Stimulated activated effector memory CD8-positive, alpha-beta T cell treated with anti-CD3 and anti-CD28 coated beads, Interleukin-12 subunit alpha, Interleukin-12 subunit beta, amount 100 ng/mL, for 72 hours (primary cell): ENCODE data around the gene TAF1C.

ENCODE experiments used
- ATAC-seq: fragments of 150-1000 bp; cut with Tn5 transposase; 2 replicates; pipeline ENCODE4 v1.10.0; 2021
- DNase-seq, 2 donors: peaks; one replicate each; pipeline ENCODE4 v3.0.0; 2021 to 2022; ENCODE audit warnings: low spot score in 2 of 2
- H3K27ac Mint-ChIP-seq: one replicate; pipeline ENCODE4 v1.8.0; 2022; ENCODE audit warnings: mild to moderate bottlenecking, mixed read lengths
- H3K36me3 Mint-ChIP-seq: one replicate; pipeline ENCODE4 v1.8.0; 2022; ENCODE audit warnings: mild to moderate bottlenecking, mixed read lengths
- H3K4me1 Mint-ChIP-seq: one replicate; pipeline ENCODE4 v1.8.0; 2022; ENCODE audit warnings: mixed read lengths
- H3K4me3 Mint-ChIP-seq: one replicate; pipeline ENCODE4 v1.8.0; 2022; ENCODE audit warnings: mild to moderate bottlenecking, mixed read lengths
- H3K9me3 Mint-ChIP-seq: one replicate; pipeline ENCODE4 v1.8.0; 2022; ENCODE audit warnings: mixed read lengths

The TAF1C gene

GRCh38 chr16:84161801-84162200 lies 25.1 kb downstream of the TAF1C start:
- H3K4me1 Mint-ChIP-seq, result peaks cover 9% of the 10 kb centered on the region
- no peak for DNase-seq
- H3K4me3 Mint-ChIP-seq, result no peak overlapping the region
- H3K9me3 Mint-ChIP-seq, result no peaks in the 10 kb centered on the region
- ATAC-seq, result no peak
- H3K27ac Mint-ChIP-seq, result no peak overlapping the region
- H3K36me3 Mint-ChIP-seq, result peaks cover 3% of the 10 kb centered on the region

GRCh38 chr16:84161037-84161436 lies 25.8 kb downstream of the TAF1C start:
- H3K4me1 Mint-ChIP-seq, result peaks cover 5% of the 10 kb centered on the region
- H3K36me3 Mint-ChIP-seq, result no peaks in the 10 kb centered on the region
- DNase-seq, result no peak
- no peak overlapping the region for H3K27ac Mint-ChIP-seq
- no peaks in the 10 kb centered on the region for H3K9me3 Mint-ChIP-seq
- no peak for ATAC-seq
- no peak overlapping the region for H3K4me3 Mint-ChIP-seq

GRCh38 chr16:84159800-84160199 lies 27.1 kb downstream of the TAF1C start:
- H3K4me1 Mint-ChIP-seq, result no peaks in the 10 kb centered on the region
- H3K36me3 Mint-ChIP-seq, result no peaks in the 10 kb centered on the region
- no peaks in the 10 kb centered on the region for H3K9me3 Mint-ChIP-seq
- DNase-seq (no peak), ATAC-seq (no peak)
- H3K4me3 Mint-ChIP-seq, result no peak overlapping the region
- H3K27ac Mint-ChIP-seq, result no peak overlapping the region

GRCh38 chr16:84159007-84159406 lies 27.9 kb downstream of the TAF1C start:
- DNase-seq, result no peak
- H3K9me3 Mint-ChIP-seq, result no peaks in the 10 kb centered on the region
- no peaks in the 10 kb centered on the region for H3K36me3 Mint-ChIP-seq
- no peaks in the 10 kb centered on the region for H3K4me1 Mint-ChIP-seq
- H3K4me3 Mint-ChIP-seq, result no peak overlapping the region
- no peak overlapping the region for H3K27ac Mint-ChIP-seq
- ATAC-seq, result no peak

- no peak for ATAC-seq
- no peak overlapping the region for H3K4me3 Mint-ChIP-seq
Observed at GRCh38 chr16:84156342-84156784, 30.5 kb downstream of the TAF1C start.

GRCh38 chr16:84155771-84156170 lies 31.1 kb downstream of the TAF1C start:
- no peaks in the 10 kb centered on the region for H3K4me1 Mint-ChIP-seq
- H3K9me3 Mint-ChIP-seq, result no peaks in the 10 kb centered on the region
- H3K36me3 Mint-ChIP-seq, result no peaks in the 10 kb centered on the region
- no peak for ATAC-seq
- DNase-seq, result no peak
- no peak overlapping the region for H3K4me3 Mint-ChIP-seq
- H3K27ac Mint-ChIP-seq, result no peak overlapping the region

More at GRCh38 chr16:84156342-84156784, 30.5 kb downstream of the TAF1C start:
- no peaks in the 10 kb centered on the region for H3K4me1 Mint-ChIP-seq
- no peaks in the 10 kb centered on the region for H3K9me3 Mint-ChIP-seq
- H3K27ac Mint-ChIP-seq, result no peak overlapping the region
- DNase-seq, result no peak
- no peaks in the 10 kb centered on the region for H3K36me3 Mint-ChIP-seq

- Mint-ChIP-seq H3K4me3 (no peak overlapping the region), H3K27ac (no peak overlapping the region), H3K4me1 (no peaks in the 10 kb centered on the region), H3K36me3 (no peaks in the 10 kb centered on the region), H3K9me3 (no peaks in the 10 kb centered on the region)
- ATAC-seq, result no peak
- DNase-seq, result no peak
Observed at GRCh38 chr16:84155226-84155625, 31.6 kb downstream of the TAF1C start.

GRCh38 chr16:84153660-84154214 lies 33.1 kb downstream of the TAF1C start:
- Mint-ChIP-seq H3K4me3 (no peak overlapping the region), H3K4me1 (no peaks in the 10 kb centered on the region), H3K36me3 (no peaks in the 10 kb centered on the region), H3K9me3 (no peaks in the 10 kb centered on the region), H3K27ac (no peak overlapping the region)
- ATAC-seq, result no peak
- DNase-seq, result no peak

GRCh38 chr16:84150926-84151325 lies 35.9 kb downstream of the TAF1C start:
- H3K4me1 Mint-ChIP-seq, result no peaks in the 10 kb centered on the region
- H3K36me3 Mint-ChIP-seq, result no peaks in the 10 kb centered on the region
- H3K9me3 Mint-ChIP-seq, result no peaks in the 10 kb centered on the region
- no peak overlapping the region for H3K27ac Mint-ChIP-seq
- DNase-seq (no peak), ATAC-seq (no peak)
- no peak overlapping the region for H3K4me3 Mint-ChIP-seq

- DNase-seq, result peak; percentile 97 to 98
- Mint-ChIP-seq H3K36me3 (peaks cover 7% of the 10 kb centered on the region), H3K9me3 (no peaks in the 10 kb centered on the region), H3K27ac (peak within 1 kb of the TSS; percentile 88), H3K4me1 (peaks cover 21% of the 10 kb centered on the region), H3K4me3 (peak within 1 kb of the TSS; percentile 94)
- peak; percentile 90 for ATAC-seq
Observed at GRCh38 chr16:84144859-84145639, 41.8 kb downstream of the TAF1C start, which contains the start of the genes DNAAF1 and HSDL1. Gene DNAAF1, plus strand, starts transcription at chr16:84145308. Its CDS starts 133 bp downstream, at chr16:84145441. Gene HSDL1, minus strand, starts transcription at chr16:84145177. Its CDS starts 13,856 bp downstream, at chr16:84131321.

GRCh38 chr16:84144209-84144858 lies 42.5 kb downstream of the TAF1C start:
- H3K36me3 Mint-ChIP-seq, result peaks cover 7% of the 10 kb centered on the region
- H3K9me3 Mint-ChIP-seq, result no peaks in the 10 kb centered on the region
- ATAC-seq, result peak; percentile 69
- peak overlapping the region; percentile 94 for H3K4me3 Mint-ChIP-seq
- peaks cover 22% of the 10 kb centered on the region for H3K4me1 Mint-ChIP-seq
- H3K27ac Mint-ChIP-seq, result peak overlapping the region; percentile 88
- DNase-seq, result peak; percentile 14 to 71

GRCh38 chr16:84143784-84144199 lies 43.1 kb downstream of the TAF1C start:
- H3K36me3 Mint-ChIP-seq, result peaks cover 10% of the 10 kb centered on the region
- DNase-seq (no peak), ATAC-seq (no peak)
- H3K27ac Mint-ChIP-seq, result peak overlapping the region; percentile 88
- peak overlapping the region; percentile 94 for H3K4me3 Mint-ChIP-seq
- H3K9me3 Mint-ChIP-seq, result no peaks in the 10 kb centered on the region
- peaks cover 28% of the 10 kb centered on the region for H3K4me1 Mint-ChIP-seq

- Mint-ChIP-seq H3K4me1 (peaks cover 31% of the 10 kb centered on the region), H3K9me3 (no peaks in the 10 kb centered on the region), H3K36me3 (peaks cover 12% of the 10 kb centered on the region), H3K27ac (no peak overlapping the region), H3K4me3 (peak overlapping the region; percentile 94)
- ATAC-seq (no peak), DNase-seq (no peak)
Observed at GRCh38 chr16:84143081-84143480, 43.8 kb downstream of the TAF1C start.

- DNase-seq (no peak), ATAC-seq (no peak)
- no peaks in the 10 kb centered on the region for H3K9me3 Mint-ChIP-seq
- H3K36me3 Mint-ChIP-seq, result peaks cover 12% of the 10 kb centered on the region
- H3K27ac Mint-ChIP-seq, result no peak overlapping the region
- H3K4me1 Mint-ChIP-seq, result peaks cover 49% of the 10 kb centered on the region
- H3K4me3 Mint-ChIP-seq, result no peak overlapping the region
Observed at GRCh38 chr16:84141143-84141670, 45.6 kb downstream of the TAF1C start.

GRCh38 chr16:84139628-84140258 lies 47.1 kb downstream of the TAF1C start:
- no peak for ATAC-seq
- H3K36me3 Mint-ChIP-seq, result peaks cover 12% of the 10 kb centered on the region
- peaks cover 52% of the 10 kb centered on the region for H3K4me1 Mint-ChIP-seq

More at GRCh38 chr16:84139628-84140258, 47.1 kb downstream of the TAF1C start:
- H3K9me3 Mint-ChIP-seq, result no peaks in the 10 kb centered on the region
- DNase-seq, result no peak
- H3K27ac Mint-ChIP-seq, result peak overlapping the region; percentile 43
- H3K4me3 Mint-ChIP-seq, result no peak overlapping the region
